ENCODE results near the gene DENND5B. TPM values are rescaled to one million over a fixed set of nuclear protein-coding genes. Genes with fewer than 3 reads are reported as not detected.

The DENND5B gene
- total RNA-seq, 1 donor from 2014 or later = 0.10 TPM

DNA sequence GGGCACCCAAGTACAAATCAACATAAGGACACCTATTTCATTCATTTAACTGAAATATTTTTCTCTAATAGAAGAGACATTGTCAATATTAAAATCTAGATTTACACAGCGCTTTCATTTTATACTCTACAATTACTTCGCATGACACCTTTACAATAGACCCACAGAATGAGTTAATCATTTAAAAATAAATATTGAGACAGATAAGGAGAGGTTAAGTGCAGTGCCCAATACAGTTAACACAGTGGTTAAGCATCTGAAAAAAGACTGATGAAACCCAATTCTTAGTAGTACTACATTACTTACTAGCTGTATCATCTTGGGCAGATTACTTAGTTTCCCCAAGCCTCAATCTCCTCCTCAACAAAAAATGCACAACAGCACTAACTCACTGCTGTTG, 116.2 kb downstream of the DENND5B start:
- intact Hi-C loops (cut with micrococcal nuclease) = no loop called here

DNA sequence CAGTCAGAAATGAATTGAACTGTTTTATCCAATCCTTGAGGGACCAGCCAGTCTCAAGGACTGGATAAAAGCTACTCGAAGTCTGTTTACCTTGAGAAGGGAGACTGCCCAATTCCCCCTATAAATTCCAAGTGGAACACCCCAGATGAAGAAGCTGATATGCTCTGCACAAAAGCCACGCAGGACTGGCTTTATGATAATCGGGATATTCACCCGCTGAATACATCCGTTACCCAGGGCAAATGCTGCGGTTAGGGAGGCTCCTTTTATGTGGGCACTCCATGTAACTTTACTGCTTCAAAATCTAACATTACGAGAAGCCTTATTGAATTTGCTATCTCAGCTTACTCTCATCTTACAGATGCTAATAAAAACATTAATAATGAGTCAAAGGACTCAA, 119.1 kb downstream of the DENND5B start:
- intact Hi-C loops (cut with micrococcal nuclease) = no loop called here

DNA sequence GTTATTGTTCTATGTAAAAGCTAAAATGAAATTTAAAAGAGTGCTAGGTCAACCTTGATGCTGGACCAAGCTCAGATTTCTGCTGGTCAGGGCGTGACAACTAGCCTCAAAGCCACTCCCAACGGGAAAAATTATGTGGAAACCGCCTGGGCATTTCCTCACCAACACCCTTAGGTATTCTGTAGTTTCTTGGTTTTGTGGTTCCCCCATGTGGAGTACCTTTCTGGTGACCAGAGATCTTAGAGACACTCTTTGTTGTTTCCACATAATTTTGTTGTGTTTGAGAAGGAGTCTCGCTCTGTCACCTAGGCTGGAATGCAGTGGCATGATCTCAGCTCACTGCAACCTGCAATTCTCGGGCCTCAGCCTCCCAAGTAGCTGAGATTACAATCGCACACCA, 119.9 kb downstream of the DENND5B start:
- intact Hi-C loops (cut with micrococcal nuclease) = no loop called here

DNA sequence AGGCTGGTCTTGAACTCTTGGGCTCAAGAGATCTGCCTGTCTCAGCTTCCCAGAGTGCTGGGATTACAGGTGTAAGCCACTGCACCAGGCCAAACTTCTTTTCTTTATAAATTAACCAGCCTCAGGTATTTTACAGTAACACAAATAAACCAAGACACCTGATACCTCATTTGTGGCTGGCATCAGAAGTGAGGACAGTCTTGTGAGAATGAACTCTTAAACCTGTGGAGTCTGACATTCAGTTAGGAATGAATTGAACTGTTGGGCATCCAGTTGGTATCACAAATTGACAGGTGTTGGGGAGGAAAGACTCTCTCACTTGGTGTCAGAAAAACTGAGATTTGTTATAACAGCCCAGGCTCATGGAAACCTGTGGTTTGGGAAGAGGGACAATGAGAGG, 120.5 kb downstream of the DENND5B start:
- intact Hi-C loops (cut with micrococcal nuclease) = no loop called here

DNA sequence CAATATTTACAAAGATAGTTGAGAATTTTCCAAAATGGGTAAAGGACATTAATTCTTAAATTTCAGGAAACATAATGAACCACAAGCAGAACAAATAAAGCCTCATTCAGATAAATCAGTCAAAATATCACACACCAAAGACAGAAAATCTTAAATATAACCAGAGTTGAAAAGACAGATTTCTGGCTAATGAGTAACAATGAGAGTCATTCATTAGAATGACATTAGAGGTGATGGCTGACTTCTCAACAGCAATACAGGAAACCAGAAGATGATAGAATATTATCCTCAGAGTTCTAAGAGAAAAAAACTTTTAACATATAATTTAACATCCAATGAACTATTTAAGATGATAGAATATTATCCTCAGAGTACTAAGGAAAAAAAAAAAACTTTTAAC, 124.2 kb downstream of the DENND5B start:
- intact Hi-C loops (cut with micrococcal nuclease) = no loop called here

DNA sequence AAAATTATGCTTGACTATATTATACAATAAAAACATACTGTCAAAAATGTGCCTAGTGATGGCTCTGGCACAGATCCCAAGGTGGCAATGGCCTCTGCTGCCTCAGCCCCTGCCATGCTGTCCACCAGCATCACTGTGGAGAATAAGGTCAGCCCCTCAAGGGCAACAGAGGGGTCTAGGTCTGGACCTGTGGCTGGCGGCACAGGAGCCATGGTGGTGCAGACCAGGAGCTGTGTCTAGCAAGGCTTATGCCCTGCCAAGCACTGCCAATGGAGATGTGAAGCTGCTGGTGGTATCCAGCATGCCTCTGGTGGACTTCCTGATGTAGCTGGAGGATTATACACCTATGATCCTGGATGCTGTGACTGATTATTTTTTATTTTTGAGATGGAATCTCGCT, 125.9 kb downstream of the DENND5B start:
- intact Hi-C loops (cut with micrococcal nuclease) = no loop called here

DNA sequence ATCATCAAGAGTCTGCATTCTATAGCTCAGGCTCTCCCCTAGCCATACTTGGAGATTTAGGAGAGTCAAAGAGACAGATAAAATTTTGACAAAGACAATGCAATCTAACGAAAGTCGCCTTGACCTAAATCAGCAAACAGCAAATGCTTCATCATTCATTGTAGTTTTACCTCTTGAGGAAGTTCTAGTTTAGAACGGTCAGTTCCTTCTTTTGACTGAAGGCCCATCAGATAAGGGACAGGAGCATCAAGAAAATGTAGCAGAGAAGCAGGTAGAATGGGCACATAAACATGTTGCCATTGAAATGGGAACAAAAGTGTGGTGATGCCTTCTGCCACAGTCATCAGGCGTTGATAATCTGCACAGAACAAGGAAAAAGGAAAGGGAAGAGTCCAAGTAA, 130.9 kb downstream of the DENND5B start:
- intact Hi-C loops (cut with micrococcal nuclease) = no loop called here

DNA sequence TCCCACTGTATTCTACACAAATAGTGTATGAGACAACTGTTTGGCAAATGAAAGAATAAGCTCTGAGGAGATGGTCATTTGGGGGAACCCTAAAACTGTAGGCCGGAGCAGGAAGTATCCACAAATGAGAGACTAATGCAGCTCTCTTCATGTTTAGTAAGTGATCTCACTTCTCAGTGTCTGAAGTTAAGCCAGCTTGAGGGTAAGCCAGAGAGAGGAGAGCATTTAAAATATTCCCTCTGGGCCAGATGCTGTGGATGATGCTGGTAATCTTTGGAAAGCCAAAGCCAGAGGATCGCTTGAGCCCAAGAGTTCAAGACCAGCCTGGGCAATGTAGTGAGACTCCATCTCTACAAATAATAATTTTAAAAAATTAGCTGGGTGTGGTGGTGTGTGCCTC, 134.4 kb downstream of the DENND5B start:
- intact Hi-C loops (cut with micrococcal nuclease) = no loop called here

DNA sequence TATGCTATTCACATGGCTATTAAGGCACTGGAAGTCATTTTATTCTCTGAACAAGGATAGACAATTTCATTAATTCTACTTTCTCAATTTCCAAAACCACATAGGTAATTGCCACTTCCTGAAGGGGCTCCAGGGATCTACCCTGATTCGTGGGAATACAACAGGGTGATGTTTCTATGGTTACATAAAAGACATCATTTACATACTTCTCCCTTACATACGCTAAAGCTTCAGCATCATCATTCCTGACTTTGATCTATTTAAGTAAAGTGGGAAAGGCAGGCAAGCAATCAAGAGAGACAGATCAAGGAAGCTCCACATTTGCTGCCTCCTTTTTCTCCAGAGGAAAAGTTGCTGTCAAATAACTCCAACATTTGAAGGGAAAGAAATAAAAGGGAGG, 146.2 kb downstream of the DENND5B start:
- intact Hi-C loops (cut with micrococcal nuclease) = no loop called here

DNA sequence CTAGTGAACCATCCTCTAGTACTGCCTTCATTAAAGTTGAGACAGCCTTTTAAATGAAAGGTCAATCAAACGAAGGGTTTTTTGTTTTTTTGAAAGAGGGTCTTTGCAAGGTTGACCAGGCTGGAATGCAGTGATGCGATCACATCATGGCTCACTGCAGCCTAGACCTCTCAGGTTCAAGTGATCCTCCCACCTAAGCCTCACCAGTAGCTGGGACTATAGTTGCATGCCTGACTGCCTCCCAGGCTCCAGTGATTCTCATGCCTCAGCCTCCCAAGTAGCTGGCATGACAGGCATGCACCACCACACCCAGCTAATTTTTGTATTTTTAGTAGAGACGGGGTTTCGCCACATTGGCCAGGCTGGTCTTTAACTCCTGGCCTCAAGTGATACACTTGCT, 150.3 kb downstream of the DENND5B start:
- intact Hi-C loops (cut with micrococcal nuclease) = no loop called here

DNA sequence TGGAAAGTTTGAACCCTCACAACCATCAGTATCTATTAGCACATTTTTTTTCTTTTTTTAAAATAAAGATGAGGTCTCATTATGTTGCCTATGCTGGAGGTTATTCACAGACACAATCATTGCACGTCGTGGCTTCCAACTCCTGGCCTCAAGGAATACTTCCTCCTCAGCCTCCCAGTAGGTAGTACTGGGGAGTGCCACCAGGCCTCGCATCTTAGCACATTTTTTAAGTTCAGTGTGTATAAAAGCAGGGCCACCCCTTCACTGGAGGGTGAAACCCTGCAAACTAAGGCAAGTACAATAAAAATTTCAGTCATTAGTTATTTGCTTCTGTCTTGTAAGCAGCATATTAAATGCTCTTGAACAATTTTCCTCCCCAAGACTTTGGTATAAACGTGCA, 150.8 kb downstream of the DENND5B start:
- intact Hi-C loops (cut with micrococcal nuclease) = no loop called here

DNA sequence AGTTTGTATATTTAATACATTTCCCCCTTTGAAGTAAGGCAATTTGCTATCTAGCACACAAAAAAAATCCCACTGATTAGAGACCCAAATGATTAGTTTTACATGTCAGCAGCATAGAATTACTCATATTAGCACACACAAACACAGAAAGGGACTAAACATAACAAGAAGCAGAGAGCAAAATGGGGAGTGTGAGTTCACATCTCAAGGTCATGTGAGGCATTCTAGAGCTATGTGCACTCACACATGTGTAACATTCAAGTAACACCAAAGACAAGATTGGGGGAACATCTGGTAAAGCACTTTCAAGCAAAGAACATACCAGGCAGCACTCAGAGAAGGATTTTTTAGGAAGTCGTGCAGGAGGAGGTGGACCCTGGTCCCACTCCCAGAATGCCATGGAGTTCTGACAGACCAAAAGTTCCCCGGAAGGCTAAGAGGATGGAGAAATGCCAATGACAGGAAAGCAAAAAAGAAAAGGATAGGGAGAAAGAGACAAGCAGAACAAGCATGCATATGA, 159.2 kb downstream of the DENND5B start:
- intact Hi-C loops (cut with micrococcal nuclease) = no loop called here

DNA sequence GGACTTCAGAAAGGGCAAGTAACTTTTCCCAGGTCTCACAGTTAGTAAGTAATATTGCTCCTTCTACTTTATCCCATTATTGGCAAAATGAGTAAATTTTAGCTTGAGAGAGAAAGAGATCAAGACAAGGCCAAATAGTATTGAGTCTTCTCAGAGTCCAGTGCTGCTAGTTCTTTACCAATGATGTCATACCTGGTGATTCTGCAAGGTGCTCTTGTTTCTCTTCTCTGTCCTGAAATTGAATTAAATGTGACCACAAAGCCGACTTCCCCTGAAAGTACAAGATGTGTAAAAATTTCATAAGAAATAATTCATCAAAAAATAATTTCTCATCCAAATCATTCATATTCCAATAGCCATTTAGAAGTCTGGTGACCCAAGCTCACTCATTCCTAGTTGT, 167.5 kb downstream of the DENND5B start:
- intact Hi-C loops (cut with micrococcal nuclease) = no loop called here

DNA sequence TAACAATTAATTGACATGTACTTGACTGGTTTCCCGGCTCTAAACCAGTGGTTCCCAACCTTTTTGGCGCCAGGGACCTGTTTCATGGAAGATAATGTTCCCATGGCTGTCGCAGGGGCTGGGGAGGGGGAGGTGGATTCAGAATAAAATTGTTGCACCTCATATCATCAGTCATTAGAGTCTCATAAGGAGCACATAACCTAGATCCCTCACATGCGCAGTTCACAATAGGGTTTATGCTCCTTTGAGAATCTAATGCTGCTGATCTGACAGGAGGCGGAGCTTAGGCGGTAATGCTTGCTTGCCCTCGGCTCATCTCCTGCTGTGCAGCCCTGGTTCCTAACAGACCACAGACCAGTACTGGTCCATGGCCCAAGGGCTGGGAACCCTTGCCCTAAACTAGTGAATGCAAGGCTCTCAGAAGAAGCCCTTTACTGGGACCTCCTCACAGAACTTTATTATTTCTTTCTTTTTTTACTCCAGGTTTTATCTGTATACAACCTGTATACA, 178.6 kb downstream of the DENND5B start:
- intact Hi-C loops (cut with micrococcal nuclease) = no loop called here

DNA sequence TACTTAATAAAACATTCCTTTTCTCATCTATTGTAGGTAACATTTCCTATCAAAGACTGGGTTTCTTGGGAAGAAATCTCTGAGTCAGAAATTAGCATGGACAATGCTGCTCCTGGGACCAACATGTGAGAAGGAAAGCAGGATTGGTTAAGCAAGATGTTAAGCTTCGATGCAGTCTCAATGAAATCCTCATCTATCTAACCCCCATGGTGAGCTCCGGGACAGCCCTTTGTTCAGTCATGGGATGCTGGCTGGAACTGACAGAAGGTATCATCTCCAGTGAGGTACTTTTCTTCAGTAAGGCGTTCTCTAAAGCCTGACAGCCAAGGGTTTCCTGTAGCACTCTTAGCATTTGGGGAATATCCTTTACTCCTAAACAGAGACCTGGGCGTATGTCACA, 182.2 kb downstream of the DENND5B start:
- intact Hi-C loops (cut with micrococcal nuclease) = loop anchor here (10.0 kb wide), 3 partner anchors 956 to 1346 kb away; partner anchors contain the start of genes DNM1L and YARS2

DNA sequence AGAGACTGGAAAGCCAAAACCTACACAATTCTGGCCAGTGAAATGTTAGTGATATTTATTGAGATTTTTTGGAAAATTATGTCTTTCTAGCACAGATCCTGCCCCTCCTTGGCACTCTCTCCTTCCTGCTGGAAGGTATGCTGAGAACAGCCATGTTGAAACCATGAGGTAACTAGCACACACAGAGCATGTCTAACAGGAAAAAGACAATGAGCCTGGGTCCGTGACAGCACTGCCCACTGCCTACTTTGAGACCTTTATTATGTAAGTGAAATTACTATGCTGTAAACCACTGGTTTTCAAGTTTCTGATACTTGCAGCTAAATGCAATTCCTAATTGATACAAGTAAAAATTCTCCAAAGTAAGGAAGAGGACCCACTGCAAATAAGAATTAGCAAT, 183.4 kb downstream of the DENND5B start:
- intact Hi-C loops (cut with micrococcal nuclease) = loop anchor here (2.0 to 10.0 kb wide), 4 partner anchors 19 to 1347 kb away; partner anchors contain the start of genes DNM1L and YARS2

DNA sequence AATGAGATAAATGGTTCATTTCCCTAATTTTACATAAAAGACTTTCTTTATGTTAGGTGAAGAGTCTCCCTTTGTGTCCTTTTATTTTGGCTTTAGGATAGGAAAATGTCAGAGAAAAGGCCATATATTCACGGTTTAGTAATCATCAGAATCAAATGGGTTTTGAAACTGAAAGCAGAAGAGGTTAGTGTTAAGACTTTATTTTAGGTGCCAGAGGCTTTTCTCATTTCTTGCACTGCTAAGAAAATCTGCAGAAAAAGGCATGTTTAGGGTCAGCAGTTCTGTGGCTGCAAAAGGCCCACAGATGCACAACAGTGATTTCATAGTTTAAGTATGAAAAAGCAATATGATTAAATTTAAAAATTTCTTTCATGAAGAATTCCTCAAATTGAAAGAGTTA, 184.6 kb downstream of the DENND5B start:
- intact Hi-C loops (cut with micrococcal nuclease) = loop anchor here (2.0 to 10.0 kb wide), 4 partner anchors 20 to 1348 kb away; partner anchors contain the start of genes DNM1L and YARS2

DNA sequence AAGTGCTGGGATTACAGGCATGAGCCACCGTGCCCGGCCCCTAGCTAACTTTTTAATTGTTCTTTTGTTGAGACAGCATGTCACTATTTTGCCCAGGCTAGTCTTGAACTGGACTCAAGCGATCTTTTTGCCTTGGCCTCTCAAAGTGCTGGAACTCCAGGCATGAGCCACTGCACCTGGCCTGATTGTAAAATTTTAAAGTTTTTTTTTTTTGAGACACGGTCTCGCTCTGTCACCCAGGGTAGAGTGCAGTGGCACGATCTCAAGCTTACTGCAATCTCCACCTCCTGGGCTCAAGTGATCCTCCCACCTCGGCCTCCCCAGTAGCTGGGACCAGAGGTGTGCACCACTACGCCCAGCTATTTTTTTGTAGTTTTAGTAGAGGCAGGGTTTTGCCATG, 185.9 kb downstream of the DENND5B start:
- intact Hi-C loops (cut with micrococcal nuclease) = loop anchor here (10.0 kb wide), 3 partner anchors 960 to 1350 kb away; partner anchors contain the start of genes DNM1L and YARS2

DNA sequence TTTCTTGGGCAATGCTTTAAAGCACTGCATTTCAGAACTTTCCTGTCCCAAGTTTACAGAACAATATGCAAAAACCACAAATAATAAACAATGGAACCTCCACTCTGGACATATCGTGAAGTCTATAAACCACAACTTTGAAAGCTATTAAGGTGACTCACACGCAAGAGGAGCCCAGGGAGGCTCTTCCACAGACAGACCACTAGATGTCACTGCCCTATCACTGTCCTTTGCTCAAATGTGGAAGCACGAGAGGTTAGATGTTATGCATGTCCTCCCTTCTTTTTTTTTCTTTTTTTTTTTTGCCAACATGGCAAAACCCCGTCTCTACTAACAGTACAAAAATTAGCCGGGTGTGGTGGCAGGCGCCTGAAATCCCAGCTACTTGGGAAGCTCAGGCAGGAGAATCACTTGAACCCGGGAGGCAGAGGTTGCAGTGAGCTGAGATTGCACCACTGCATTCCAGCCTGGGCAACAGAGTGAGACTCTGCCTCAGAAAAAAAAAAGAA, 187.8 kb downstream of the DENND5B start:
- intact Hi-C loops (cut with micrococcal nuclease) = loop anchor here (1.0 to 10.0 kb wide), 8 partner anchors 233 to 1352 kb away; partner anchors contain the start of genes DNM1L and YARS2

DNA sequence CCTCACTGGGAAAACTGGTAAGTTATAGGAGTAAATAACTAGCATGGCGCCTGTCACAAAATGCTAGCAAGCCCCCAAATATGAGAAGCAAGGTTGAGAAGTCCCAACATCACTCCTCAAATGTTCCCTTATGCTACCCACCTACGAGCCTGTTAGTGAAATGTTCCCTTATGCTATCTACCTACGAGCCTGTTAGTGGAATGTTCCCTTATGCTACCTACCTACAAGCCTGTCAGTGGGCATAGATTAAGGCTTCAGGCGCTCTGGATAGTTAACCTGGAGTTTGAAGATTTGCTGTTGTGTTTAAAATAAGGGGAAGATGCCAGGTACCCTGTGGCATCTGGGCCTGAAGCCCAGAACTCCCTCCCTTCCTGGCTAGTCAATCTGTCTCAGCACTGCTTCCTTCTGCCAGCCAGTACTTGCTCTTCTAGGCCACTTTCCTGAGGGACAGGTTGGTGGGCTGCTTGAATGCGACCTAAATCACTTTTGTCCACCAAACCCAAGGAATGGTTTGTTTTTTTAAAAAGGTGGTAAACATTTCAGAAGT, 197.9 kb downstream of the DENND5B start:
- intact Hi-C loops (cut with micrococcal nuclease) = no loop called here

DNA sequence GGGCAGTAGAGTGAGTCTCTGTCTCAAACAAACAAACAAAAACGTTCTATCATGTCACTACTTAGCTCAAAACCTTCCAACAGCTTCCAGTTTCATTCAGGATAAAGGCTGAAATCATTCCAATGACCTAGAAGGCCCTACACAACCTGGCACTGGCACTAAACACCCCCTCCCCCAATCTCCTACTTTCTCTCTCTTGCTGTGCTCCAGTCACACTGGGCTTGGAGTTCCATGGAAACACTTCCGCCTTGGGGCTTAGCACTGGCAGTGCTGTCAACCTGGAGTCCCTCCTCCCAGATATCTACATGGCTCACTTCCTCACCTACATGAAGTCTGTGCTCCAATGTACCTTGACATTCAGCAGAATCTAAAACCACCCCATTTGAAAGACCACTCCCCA, 199.9 kb downstream of the DENND5B start:
- intact Hi-C loops (cut with micrococcal nuclease) = no loop called here

DNA sequence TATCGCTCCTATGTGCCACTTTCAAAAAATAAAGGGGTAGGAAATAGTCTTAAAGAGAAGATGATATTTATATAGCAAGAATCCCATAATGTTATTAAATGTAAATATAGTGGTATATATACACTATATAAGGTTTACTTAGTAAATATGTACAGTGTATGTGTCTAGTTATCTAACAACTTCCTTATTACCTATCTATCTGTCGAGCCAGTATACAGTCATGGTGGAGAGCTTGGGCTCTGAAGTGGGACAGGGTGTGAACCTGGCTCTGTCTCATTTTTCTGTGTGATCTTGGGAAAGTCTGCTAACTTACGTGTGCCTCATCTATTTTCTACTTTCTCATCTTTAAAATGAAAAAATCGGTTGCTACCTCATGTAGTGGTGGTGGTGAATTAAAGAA, 202.2 kb downstream of the DENND5B start:
- intact Hi-C loops (cut with micrococcal nuclease) = no loop called here

DNA sequence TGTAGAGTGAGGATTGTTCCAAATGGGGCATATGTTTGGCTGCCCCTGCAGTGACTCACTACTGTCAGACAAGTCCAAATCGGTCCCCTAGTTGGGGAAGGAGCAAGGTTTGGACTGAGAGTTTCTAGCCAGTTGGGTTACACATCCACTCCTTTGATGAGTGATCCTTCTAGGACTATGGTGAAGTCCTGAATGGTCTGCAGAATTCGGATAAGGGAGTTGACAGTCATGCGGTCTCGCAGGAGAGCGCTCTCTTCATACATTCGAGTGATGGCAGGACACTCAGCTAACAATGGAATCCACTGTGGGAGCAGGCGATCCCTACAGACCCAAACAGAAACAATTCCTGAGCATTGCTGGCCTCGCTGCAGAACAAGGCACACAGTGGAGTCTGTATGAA, 203.5 kb downstream of the DENND5B start:
- intact Hi-C loops (cut with micrococcal nuclease) = no loop called here
